ENCODE measurements around the gene CFAP20DC.

CFAP20DC gene

GRCh38 chr3:58994746-58995330 lies 55.0 kb downstream of the CFAP20DC start:
- no peaks in the 10 kb centered on the region for H3K4me1 ChIP-seq (ENCODE audit: low read length)
- H3K79me2 ChIP-seq (ENCODE audit: low read length), result no peaks in the 10 kb centered on the region
- no peak overlapping the region for H3K27ac ChIP-seq (ENCODE audit: low read length)
- H2AFZ ChIP-seq (ENCODE audit: low read depth, low read length), result peak overlapping the region; percentile 68; the same call in 1 of the 2 replicates
- H3K27me3 ChIP-seq (ENCODE audit: low read depth, low read length), result peaks cover 17% of the 10 kb centered on the region
- H3K9ac ChIP-seq (ENCODE audit: low read length), result no peak overlapping the region
- H4K20me1 ChIP-seq (ENCODE audit: insufficient read depth, low read length), result no peaks in the 10 kb centered on the region
- peak overlapping the region; percentile 57 for H3K4me2 ChIP-seq (ENCODE audit: low read length)
- H3K9me3 ChIP-seq (ENCODE audit: insufficient read depth, low read length), result no peaks in the 10 kb centered on the region
- no peaks in the 10 kb centered on the region for H3K36me3 ChIP-seq (replicated peaks; ENCODE audit: low read depth, low read length)
- peak overlapping the region; percentile 35 for H3K4me3 ChIP-seq (ENCODE audit: low read length)
- TF ChIP-seq CTCF (IDR thresholded peaks at IDR 0.05; ENCODE audit: low read depth, low read length) (peak; percentile 91), EZH2phosphoT487 (IDR thresholded peaks at IDR 0.05; ENCODE audit: low read depth) (no peak)

GRCh38 chr3:58993547-58993946 lies 56.3 kb downstream of the CFAP20DC start:
- TF ChIP-seq CTCF (IDR thresholded peaks at IDR 0.05; ENCODE audit: low read depth, low read length) (no peak), EZH2phosphoT487 (IDR thresholded peaks at IDR 0.05; ENCODE audit: low read depth) (no peak)
- Histone ChIP-seq H2AFZ (ENCODE audit: low read depth, low read length) (no peak overlapping the region), H3K4me1 (ENCODE audit: low read length) (no peaks in the 10 kb centered on the region)

GRCh38 chr3:58991623-58992022 lies 58.2 kb downstream of the CFAP20DC start:
- no peaks in the 10 kb centered on the region for H3K36me3 ChIP-seq (replicated peaks; ENCODE audit: low read depth, low read length)
- H3K79me2 ChIP-seq (ENCODE audit: low read length), result no peaks in the 10 kb centered on the region
- H3K4me2 ChIP-seq (ENCODE audit: low read length), result no peak overlapping the region
- 0 out of 2 replicates have a peak, but pooled peaks cover 2% of the 10 kb centered on the region for H3K9me3 ChIP-seq (ENCODE audit: insufficient read depth, low read length)
- H3K4me3 ChIP-seq (ENCODE audit: low read length), result no peak overlapping the region
- H3K4me1 ChIP-seq (ENCODE audit: low read length), result no peaks in the 10 kb centered on the region
- H3K9ac ChIP-seq (ENCODE audit: low read length), result no peak overlapping the region
- peaks cover 27% of the 10 kb centered on the region for H3K27me3 ChIP-seq (ENCODE audit: low read depth, low read length)
- TF ChIP-seq EZH2phosphoT487 (IDR thresholded peaks at IDR 0.05; ENCODE audit: low read depth), result no peak
- no peak for TF ChIP-seq CTCF (IDR thresholded peaks at IDR 0.05; ENCODE audit: low read depth, low read length)
- H3K27ac ChIP-seq (ENCODE audit: low read length), result no peak overlapping the region
- H2AFZ ChIP-seq (ENCODE audit: low read depth, low read length), result no peak overlapping the region
- H4K20me1 ChIP-seq (ENCODE audit: insufficient read depth, low read length), result no peaks in the 10 kb centered on the region

More at GRCh38 chr3:58993547-58993946, 56.3 kb downstream of the CFAP20DC start:
- no peaks in the 10 kb centered on the region for H3K79me2 ChIP-seq (ENCODE audit: low read length)
- no peak overlapping the region for H3K27ac ChIP-seq (ENCODE audit: low read length)
- H3K27me3 ChIP-seq (ENCODE audit: low read depth, low read length), result peaks cover 20% of the 10 kb centered on the region
- H3K36me3 ChIP-seq (replicated peaks; ENCODE audit: low read depth, low read length), result no peaks in the 10 kb centered on the region
- H4K20me1 ChIP-seq (ENCODE audit: insufficient read depth, low read length), result no peaks in the 10 kb centered on the region
- H3K9ac ChIP-seq (ENCODE audit: low read length), result no peak overlapping the region
- no peak overlapping the region for H3K4me2 ChIP-seq (ENCODE audit: low read length)
- no peak overlapping the region for H3K4me3 ChIP-seq (ENCODE audit: low read length)
- H3K9me3 ChIP-seq (ENCODE audit: insufficient read depth, low read length), result no peaks in the 10 kb centered on the region

- H3K4me1 ChIP-seq (ENCODE audit: low read length), result no peaks in the 10 kb centered on the region
- no peaks in the 10 kb centered on the region for H3K79me2 ChIP-seq (ENCODE audit: low read length)
- 0 out of 2 replicates have a peak, but pooled peaks cover 3% of the 10 kb centered on the region for H3K9me3 ChIP-seq (ENCODE audit: insufficient read depth, low read length)
- no peak overlapping the region for H3K4me3 ChIP-seq (ENCODE audit: low read length)
- H2AFZ ChIP-seq (ENCODE audit: low read depth, low read length), result no peak overlapping the region
- TF ChIP-seq CTCF (IDR thresholded peaks at IDR 0.05; ENCODE audit: low read depth, low read length) (no peak), EZH2phosphoT487 (IDR thresholded peaks at IDR 0.05; ENCODE audit: low read depth) (no peak)
- H4K20me1 ChIP-seq (ENCODE audit: insufficient read depth, low read length), result no peaks in the 10 kb centered on the region
- H3K27me3 ChIP-seq (ENCODE audit: low read depth, low read length), result peaks cover 27% of the 10 kb centered on the region
- H3K36me3 ChIP-seq (replicated peaks; ENCODE audit: low read depth, low read length), result no peaks in the 10 kb centered on the region
- no peak overlapping the region for H3K27ac ChIP-seq (ENCODE audit: low read length)
- no peak overlapping the region for H3K4me2 ChIP-seq (ENCODE audit: low read length)
- no peak overlapping the region for H3K9ac ChIP-seq (ENCODE audit: low read length)
Measured at GRCh38 chr3:58991026-58991425, 58.8 kb downstream of the CFAP20DC start.

All from OCI-LY3 (cell line).